Stimulated activated effector memory CD8-positive, alpha-beta T cell treated with anti-CD3 and anti-CD28 coated beads, Interleukin-12 subunit alpha, Interleukin-12 subunit beta, amount 100 ng/mL, for 72 hours (primary cell): ENCODE measurements around the gene CXCL17.
A peak's percentile ranks its signal among the peaks of the same experiment; 100 is the strongest.
"Not testable (repeated sequence)": the region's sequence is repeated elsewhere in the genome, so short reads cannot be mapped to it uniquely, and the experiment has no call there.

Experiments
- ATAC-seq: fragments of 150-1000 bp; cut with Tn5 transposase; 2 replicates; pipeline ENCODE4 v1.10.0; 2021
- DNase-seq, 2 donors: peaks; one replicate each; pipeline ENCODE4 v3.0.0; 2021 to 2022; ENCODE audit warnings: low spot score in 2 of 2
- H3K27ac Mint-ChIP-seq: one replicate; pipeline ENCODE4 v1.8.0; 2022; ENCODE audit warnings: mild to moderate bottlenecking, mixed read lengths
- H3K36me3 Mint-ChIP-seq: one replicate; pipeline ENCODE4 v1.8.0; 2022; ENCODE audit warnings: mild to moderate bottlenecking, mixed read lengths
- H3K4me1 Mint-ChIP-seq: one replicate; pipeline ENCODE4 v1.8.0; 2022; ENCODE audit warnings: mixed read lengths
- H3K4me3 Mint-ChIP-seq: one replicate; pipeline ENCODE4 v1.8.0; 2022; ENCODE audit warnings: mild to moderate bottlenecking, mixed read lengths
- H3K9me3 Mint-ChIP-seq: one replicate; pipeline ENCODE4 v1.8.0; 2022; ENCODE audit warnings: mixed read lengths

Gene CXCL17, protein sequence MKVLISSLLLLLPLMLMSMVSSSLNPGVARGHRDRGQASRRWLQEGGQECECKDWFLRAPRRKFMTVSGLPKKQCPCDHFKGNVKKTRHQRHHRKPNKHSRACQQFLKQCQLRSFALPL

DNA sequence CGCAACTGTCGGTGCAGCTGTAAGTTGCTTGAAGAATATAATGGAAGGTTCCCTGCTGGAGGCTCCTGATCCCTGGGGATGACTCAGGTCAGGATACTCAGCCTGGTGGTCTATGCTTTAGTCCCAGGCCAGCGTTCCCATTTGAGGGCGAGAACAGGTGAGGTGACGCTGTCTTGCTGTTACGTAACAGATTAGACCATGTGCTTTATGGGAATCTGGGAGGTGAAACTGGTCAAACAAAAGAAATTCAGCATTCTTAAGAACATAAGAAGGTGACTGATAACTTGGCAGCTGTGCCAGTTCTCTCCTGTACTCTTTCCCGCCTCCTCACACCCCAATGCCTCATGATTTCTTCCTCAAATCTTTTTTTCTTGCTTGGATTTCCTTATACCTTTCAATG, at the start of gene CXCL17:
TSS of gene CXCL17 (minus strand) at position 114 of the 400 bp plus-strand sequence. CDS start 114 bp downstream, outside the sequence.
- H3K36me3 Mint-ChIP-seq: no peaks in the 10 kb centered on the region
- no peaks in the 10 kb centered on the region for H3K9me3 Mint-ChIP-seq
- H3K27ac Mint-ChIP-seq: peak within 1 kb of the TSS; percentile 53

DNA sequence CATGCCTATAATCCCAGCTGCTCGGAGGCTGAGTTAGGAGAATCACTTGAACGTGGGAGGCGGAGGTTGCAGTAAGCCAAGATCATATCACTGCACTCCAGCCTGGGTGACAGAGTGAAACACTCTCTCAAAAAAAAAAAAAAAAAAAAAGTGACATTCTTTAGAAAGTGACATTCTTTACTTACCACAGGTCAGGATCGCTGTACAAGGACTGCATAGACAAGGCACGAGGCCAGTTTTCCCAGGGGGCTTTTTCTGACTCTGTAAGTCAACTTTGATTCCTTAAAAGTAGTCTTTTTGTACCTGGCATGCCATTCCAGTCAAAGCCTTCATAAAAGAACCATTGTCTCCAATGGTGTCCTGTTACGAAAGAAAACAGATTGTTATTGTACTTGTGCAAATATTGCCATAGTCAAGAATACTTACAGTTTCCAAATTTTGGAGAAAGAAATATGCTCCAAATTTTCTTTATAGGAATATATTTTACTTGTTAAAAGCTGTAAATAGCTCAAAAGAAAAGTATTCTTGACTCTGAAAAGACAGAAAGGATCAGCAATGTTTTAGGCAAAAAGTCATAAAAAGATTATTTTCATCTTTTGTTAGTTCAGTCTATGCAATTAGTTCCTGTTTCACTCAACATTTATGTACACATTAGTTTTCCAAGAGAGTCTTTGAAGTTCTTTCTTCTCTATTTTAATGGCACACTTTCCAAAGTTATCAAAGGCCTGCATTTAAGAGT, 46.2 kb upstream of the CXCL17 start:
- Mint-ChIP-seq H3K4me1 (peaks cover 11% of the 10 kb centered on the region), H3K27ac (no peak overlapping the region), H3K36me3 (no peaks in the 10 kb centered on the region), H3K9me3 (no peaks in the 10 kb centered on the region), H3K4me3 (no peak overlapping the region)
- DNase-seq: no peak
- no peak for ATAC-seq

More for the DNA sequence above, at the start of gene CXCL17:
- ATAC-seq (no peak), DNase-seq (no peak)
- no peak within 1 kb of the TSS for H3K4me3 Mint-ChIP-seq
- H3K4me1 Mint-ChIP-seq: peaks cover 21% of the 10 kb centered on the region

DNA sequence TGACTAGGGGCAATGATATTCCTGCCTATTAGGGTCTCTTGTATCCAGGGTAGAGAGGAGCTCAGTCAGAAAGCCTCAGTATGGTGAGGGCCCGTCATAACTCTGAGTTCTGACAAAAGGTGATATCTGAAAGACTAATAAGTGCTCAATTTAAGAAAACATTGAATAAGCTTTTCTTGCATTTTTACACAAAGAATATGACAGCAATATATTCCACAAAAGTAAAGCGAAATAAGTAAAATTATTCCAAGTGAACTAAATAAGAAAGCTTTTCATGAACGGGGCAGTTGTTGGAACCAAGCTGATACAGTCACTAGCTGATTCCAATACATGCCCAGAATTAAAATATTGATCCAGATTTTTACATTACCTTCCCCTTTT, 45.0 kb upstream of the CXCL17 start:
- H3K4me1 Mint-ChIP-seq: peaks cover 17% of the 10 kb centered on the region
- H3K36me3 Mint-ChIP-seq: no peaks in the 10 kb centered on the region
- ATAC-seq (no peak), DNase-seq (no peak)
- no peaks in the 10 kb centered on the region for H3K9me3 Mint-ChIP-seq
- no peak overlapping the region for H3K27ac Mint-ChIP-seq
- H3K4me3 Mint-ChIP-seq: no peak overlapping the region

DNA sequence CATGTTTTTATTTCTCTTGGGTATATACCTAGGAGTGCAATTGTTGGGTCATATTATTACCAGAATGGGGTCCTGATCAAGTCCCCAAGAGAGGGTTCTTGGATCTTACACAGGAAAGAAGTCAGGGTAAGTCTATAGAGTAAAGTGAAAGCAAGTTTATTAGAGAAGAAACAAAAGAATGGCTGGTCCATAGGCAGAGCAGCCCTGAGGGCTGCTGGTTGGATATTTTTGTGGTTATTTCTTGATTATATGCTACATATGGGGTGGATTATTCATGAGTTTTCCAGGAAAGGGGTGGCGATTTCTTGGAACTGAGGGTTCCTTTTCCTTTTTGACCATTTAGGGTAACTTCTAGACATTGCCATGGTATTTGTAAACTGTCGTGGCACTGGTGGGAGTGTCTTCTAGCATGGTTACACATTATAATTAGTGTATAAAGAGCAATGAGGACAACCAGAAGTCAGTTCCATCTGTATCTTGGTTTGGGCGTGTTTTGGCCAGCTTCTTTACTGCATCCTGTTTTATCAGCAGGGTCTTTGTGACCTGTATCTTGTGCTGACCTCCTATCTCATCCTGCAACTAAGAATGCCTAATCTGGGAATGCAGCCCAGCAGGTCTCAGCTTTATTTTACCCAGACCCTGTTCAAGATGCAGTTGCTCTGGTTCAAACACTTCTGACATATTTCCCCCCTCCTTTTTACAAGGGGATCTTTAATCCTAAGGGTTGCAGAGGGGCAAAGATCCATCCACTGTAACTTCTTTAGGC, 44.5 kb upstream of the CXCL17 start:
- Mint-ChIP-seq H3K27ac (no peak overlapping the region), H3K4me1 (peaks cover 17% of the 10 kb centered on the region), H3K9me3 (no peaks in the 10 kb centered on the region), H3K4me3 (no peak overlapping the region), H3K36me3 (no peaks in the 10 kb centered on the region)
- no peak for DNase-seq
- peak; percentile 53 for ATAC-seq

DNA sequence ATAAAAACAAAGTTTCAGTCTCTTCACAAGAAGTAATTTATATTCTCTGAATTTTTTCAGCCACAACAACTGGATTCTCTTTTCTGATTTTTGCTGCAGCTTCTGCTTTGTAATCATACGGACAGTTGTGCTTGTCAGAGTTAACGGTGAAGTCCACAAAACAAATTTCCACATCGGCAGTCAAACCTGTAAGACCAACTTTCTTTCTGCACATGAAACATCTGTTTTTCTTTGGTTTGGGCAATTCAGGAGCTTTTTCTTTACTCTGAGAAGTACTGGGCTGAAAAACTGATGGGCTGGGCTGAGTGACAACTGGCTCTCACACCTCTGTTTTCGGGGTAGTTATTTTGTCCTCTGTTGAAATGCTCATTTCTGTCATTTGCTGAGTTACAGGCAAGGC, 42.3 kb upstream of the CXCL17 start:
- H3K4me3 Mint-ChIP-seq, DNase-seq, H3K27ac Mint-ChIP-seq, H3K36me3 Mint-ChIP-seq, H3K9me3 Mint-ChIP-seq, ATAC-seq: not testable (repeated sequence)
- peaks cover 33% of the 10 kb centered on the region for H3K4me1 Mint-ChIP-seq

DNA sequence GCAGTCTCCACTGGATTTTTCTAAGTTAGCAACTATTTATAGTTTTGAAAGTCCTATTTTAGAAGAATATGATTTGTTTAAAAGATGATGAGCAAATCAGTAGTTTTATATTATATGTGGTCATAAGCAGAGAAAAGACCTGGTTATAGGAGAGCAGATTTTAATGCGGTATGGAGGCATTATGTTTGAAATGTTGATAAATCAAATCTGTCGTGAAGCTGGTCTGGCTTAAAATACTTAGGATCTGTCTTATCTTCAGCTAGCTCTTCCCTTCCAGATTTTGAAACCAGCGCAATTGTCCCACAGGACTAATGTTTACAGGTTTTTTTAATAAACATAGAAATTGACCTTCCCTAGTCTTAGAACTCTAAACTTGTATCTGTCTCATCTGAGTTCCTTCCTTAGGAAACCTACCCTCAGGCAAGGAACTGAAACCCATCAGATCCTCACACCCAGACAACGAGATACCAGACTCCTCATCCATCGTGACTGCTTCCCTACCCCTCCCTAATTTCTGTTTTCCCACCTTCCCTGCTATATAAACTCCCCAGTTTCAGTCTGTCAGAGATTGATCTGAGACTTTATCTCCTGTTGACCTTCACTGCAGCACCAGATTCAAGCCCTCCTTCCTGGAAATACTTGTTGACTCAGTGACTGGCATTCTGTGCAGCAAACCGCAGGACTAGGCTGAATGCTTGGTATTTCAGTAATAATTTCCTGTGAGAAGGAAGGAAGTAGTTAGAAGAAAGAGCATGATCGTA, 37.8 kb upstream of the CXCL17 start:
- DNase-seq: no peak
- Mint-ChIP-seq H3K9me3 (no peaks in the 10 kb centered on the region), H3K27ac (peak overlapping the region; percentile 67), H3K36me3 (no peaks in the 10 kb centered on the region), H3K4me1 (peaks cover 32% of the 10 kb centered on the region), H3K4me3 (peak overlapping the region; percentile 20)
- peak; percentile 71 for ATAC-seq

DNA sequence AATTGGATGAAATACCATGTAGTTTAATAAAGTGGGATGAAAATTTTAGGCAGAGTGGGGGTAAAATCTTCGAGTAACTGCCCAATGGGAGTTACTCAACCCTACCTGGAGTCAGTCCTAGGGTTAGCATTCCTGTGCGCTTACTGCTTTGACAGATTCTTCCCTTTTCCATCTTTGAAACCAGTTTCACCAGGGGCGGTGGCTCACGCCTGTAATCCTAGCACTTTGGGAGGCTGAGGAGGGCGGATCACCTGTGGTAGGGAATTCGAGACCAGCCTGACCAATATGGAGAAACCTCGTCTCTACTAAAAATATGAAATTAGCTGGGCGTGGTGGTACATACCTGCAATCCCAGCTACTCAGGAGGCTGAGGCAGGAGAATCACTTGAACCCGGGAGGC, 37.0 kb upstream of the CXCL17 start:
- no peaks in the 10 kb centered on the region for H3K9me3 Mint-ChIP-seq
- ATAC-seq (no peak), DNase-seq (no peak)
- H3K4me3 Mint-ChIP-seq: no peak overlapping the region
- peaks cover 32% of the 10 kb centered on the region for H3K4me1 Mint-ChIP-seq
- no peak overlapping the region for H3K27ac Mint-ChIP-seq
- no peaks in the 10 kb centered on the region for H3K36me3 Mint-ChIP-seq

DNA sequence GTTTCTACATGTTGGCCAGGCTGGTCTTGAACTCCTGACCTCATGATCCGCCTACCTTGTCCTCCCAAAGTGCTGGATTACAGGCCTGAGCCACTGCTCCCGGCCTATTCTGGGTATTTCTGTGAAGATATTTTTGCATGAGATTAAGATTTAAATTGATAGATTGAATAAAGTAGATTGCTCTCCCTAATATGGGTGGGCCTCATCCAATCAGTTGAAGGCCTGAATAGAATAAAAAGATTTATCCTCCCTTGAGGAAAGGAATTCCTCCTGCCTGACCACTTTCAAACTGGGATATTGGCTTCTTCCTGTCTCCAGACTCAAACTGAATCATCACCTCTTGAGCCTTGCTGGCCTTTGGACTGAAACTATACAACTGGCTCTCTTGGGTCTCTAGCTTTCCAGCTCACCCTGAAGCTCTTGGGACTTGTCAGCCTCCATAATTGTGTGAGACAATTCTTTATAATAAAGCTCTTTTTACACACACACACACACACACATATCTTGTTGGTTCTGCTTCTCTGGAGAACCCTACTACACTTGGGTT, 36.1 kb upstream of the CXCL17 start:
- H3K4me3 Mint-ChIP-seq: no peak overlapping the region
- no peaks in the 10 kb centered on the region for H3K9me3 Mint-ChIP-seq
- H3K4me1 Mint-ChIP-seq: peaks cover 26% of the 10 kb centered on the region
- ATAC-seq: no peak
- DNase-seq: no peak
- H3K27ac Mint-ChIP-seq: no peak overlapping the region
- H3K36me3 Mint-ChIP-seq: no peaks in the 10 kb centered on the region

DNA sequence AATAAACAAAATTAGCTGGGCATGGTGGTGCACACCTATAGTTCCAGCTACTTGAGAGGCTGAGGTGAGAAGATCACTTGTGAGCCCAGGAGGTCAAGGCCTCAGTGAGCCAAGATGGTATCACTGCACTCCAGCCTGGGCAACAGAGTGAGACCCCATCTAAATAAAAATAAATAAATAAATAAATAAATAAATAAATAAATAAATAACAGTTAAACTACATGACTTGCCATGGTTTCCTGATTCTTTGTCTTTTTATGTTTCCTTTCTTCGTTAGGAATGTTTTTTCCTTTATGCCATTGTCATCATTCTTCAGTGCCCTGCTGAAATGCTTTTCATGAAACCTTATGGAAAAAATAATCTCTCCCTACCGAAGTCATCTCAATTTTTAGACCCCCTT, 35.2 kb upstream of the CXCL17 start:
- Mint-ChIP-seq H3K4me1 (peaks cover 22% of the 10 kb centered on the region), H3K9me3 (no peaks in the 10 kb centered on the region), H3K36me3 (no peaks in the 10 kb centered on the region), H3K27ac (no peak overlapping the region), H3K4me3 (no peak overlapping the region)
- DNase-seq (no peak), ATAC-seq (no peak)

DNA sequence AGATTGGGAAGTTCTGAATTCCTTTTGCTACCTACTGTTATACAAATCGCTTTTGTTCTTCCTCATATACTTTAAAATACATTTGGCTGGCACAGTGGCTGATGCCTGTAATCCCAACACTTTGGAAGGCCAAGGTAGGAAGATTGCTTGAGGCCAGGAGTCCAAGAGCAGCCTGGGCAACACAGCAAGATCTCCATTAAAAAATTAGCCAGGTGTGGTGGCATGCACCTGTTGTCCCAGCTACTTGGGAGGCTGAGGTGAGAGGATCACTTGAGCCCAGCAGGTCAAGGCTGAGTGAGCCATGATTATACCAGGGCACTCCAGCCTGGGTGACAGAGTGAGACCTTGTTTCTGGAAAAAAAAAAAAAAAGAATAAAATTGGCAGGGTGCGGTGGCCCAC, 34.4 kb upstream of the CXCL17 start:
- DNase-seq (no peak), ATAC-seq (no peak)
- H3K27ac Mint-ChIP-seq: no peak overlapping the region

DNA sequence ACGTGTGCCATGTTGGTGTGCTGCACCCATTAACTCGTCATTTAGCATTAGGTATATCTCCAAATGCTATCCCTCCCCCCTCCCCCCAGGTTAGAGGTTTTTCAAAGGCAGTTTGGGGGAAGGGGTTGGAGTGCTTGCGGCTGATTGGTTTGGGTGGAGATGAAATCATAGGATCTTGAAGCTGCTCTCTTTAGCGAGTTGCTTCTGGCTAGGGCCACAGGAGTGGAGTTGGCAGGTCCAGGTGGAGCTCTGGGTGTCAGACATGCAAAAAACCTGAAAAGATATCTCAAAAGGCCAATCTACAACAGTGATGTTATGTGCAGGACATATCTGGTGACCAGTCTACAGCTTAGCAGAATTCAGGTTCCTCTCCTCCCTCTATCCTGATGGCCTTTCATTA, 32.6 kb upstream of the CXCL17 start:
- ATAC-seq (no peak), DNase-seq (no peak)
- Mint-ChIP-seq H3K4me1 (peaks cover 8% of the 10 kb centered on the region), H3K36me3 (no peaks in the 10 kb centered on the region), H3K4me3 (no peak overlapping the region), H3K9me3 (no peaks in the 10 kb centered on the region), H3K27ac (no peak overlapping the region)

More for the DNA sequence above, 34.4 kb upstream of the CXCL17 start:
- H3K36me3 Mint-ChIP-seq: no peaks in the 10 kb centered on the region
- no peaks in the 10 kb centered on the region for H3K9me3 Mint-ChIP-seq
- no peak overlapping the region for H3K4me3 Mint-ChIP-seq
- H3K4me1 Mint-ChIP-seq: peaks cover 22% of the 10 kb centered on the region

DNA sequence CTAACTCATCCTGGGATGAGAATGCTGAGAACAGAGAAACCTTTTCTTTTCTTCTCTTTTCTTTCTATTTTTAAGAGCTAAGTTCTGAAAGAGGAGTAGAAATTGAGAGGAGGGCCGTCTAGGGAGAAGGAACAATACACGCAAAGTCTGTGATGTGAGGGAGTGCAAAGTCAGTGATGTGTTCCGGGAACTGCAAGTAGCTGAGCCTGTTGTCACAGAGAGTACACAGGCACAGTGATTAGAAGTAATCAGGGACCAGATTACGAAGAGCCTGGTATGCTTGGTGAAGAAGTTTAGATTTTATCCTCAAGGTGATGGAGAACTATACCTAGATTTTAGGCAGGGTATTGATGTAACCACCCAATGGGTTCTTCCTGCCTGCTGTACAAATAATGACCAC, 32.0 kb upstream of the CXCL17 start:
- DNase-seq (no peak), ATAC-seq (no peak)
- no peak overlapping the region for H3K27ac Mint-ChIP-seq
- H3K4me1 Mint-ChIP-seq: peaks cover 8% of the 10 kb centered on the region
- no peak overlapping the region for H3K4me3 Mint-ChIP-seq
- no peaks in the 10 kb centered on the region for H3K36me3 Mint-ChIP-seq
- no peaks in the 10 kb centered on the region for H3K9me3 Mint-ChIP-seq

DNA sequence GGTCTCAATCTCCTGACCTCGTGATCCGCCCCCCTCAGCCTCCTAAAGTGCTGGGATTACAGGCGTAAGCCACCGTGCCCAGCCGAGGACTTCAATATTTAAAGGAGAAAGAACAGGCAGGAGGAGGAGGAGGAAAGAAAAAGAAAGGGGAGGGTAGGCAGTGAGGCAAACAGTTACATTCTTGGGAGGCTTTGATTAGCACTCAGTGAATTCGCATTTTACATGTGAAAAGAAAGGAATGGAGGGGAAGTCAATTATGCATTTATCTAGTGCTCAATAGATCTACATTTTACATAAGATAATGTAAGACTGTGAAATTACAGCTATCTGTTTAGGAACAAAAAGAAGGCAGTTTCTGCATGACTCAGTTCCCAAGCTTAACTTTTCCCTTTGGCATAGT, 30.9 kb upstream of the CXCL17 start:
- Mint-ChIP-seq H3K9me3 (no peaks in the 10 kb centered on the region), H3K4me1 (peaks cover 6% of the 10 kb centered on the region), H3K4me3 (no peak overlapping the region), H3K27ac (no peak overlapping the region), H3K36me3 (no peaks in the 10 kb centered on the region)
- ATAC-seq: no peak
- DNase-seq: no peak

DNA sequence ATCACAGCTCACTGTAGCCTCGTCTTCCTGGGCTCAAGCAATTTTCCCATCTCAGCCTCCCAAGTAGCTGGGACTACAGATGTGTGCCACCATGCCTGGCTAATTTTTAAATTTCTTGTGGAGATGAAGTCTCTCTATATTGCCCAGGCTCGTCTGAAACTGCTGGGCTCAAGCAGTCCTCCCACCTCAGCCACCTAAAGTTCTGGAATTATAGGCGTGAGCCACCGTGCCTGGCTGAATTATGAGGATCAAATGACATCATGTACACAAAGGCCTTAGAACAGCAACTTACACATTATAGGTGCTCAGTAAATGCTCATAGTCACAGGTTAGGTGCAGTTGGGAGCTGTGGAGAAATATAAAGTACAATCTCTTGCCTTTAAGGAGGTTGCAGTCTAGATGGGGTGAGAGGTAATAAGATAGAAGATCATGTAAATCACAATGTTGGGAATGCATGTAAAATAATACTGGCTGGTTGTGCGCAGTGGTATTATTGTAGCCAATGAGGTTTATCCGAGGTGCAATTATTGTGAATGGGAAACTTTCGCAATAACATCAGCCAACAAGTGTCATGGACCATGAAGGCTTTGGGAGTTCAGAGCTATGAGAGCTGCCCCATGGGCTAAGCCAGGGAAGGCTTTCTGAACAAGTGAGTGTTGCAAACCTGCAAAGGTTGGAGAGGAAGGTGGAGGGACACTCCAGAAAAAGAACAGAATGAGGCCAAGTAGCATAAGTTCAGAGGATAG, 29.8 kb upstream of the CXCL17 start:
- no peak for ATAC-seq
- Mint-ChIP-seq H3K27ac (peak overlapping the region; percentile 3), H3K4me1 (peaks cover 13% of the 10 kb centered on the region), H3K36me3 (no peaks in the 10 kb centered on the region), H3K4me3 (no peak overlapping the region), H3K9me3 (no peaks in the 10 kb centered on the region)
- no peak for DNase-seq
